ENCODE data around the gene GABRQ.
"Not testable (repeated sequence)": the region's sequence is repeated elsewhere in the genome, so short reads cannot be mapped to it uniquely, and the experiment has no call there.

Gene GABRQ

GRCh38 chrX:152658302-152658701, 20.6 kb downstream of the GABRQ start:
- DNase-seq (ENCODE audit: low read depth in 2 of 2), result no peak

- no peak for DNase-seq (ENCODE audit: low read depth in 2 of 2)
Observed at GRCh38 chrX:152663086-152663485, 25.4 kb downstream of the GABRQ start.

GRCh38 chrX:152674135-152674534, 36.4 kb downstream of the GABRQ start:
- no peak for DNase-seq (ENCODE audit: low read depth in 2 of 2)

- not testable (repeated sequence) for DNase-seq (ENCODE audit: low read depth in 2 of 2)
Observed at GRCh38 chrX:152674652-152675051, 37.0 kb downstream of the GABRQ start.

- not testable (repeated sequence) for DNase-seq (ENCODE audit: low read depth in 2 of 2)
Observed at GRCh38 chrX:152681012-152681411, 43.3 kb downstream of the GABRQ start.

GRCh38 chrX:152697952-152698931, 60.5 kb downstream of the GABRQ start, which contains the start of gene MAGEA3:
Gene MAGEA3, plus strand, starts transcription at chrX:152698794. Its CDS starts 2,039 bp downstream, at chrX:152700833.
- DNase-seq (ENCODE audit: low read depth in 2 of 2), result not testable (repeated sequence)

GRCh38 chrX:152700390-152700789, 62.7 kb downstream of the GABRQ start:
- DNase-seq (ENCODE audit: low read depth in 2 of 2), result not testable (repeated sequence)

GRCh38 chrX:152706500-152706899, 68.8 kb downstream of the GABRQ start:
- not testable (repeated sequence) for DNase-seq (ENCODE audit: low read depth in 2 of 2)

Measured in stimulated activated CD4-positive, alpha-beta T cell treated with anti-CD3 and anti-CD28 coated beads, Interleukin-15, amount 100 ng/mL, for 48 hours (primary cell).